NB4 (cell line): Measurements from ENCODE around the gene SCAF4.

ENCODE experiments used
- CTCF ChIP-seq: IDR thresholded peaks from one replicate; pipeline ENCODE4 v1.5.1; 2012; ENCODE audit warnings: low read depth, low read length
- MAX ChIP-seq: IDR thresholded peaks from 2 replicates; pipeline ENCODE4 v1.6.1; 2011; ENCODE audit warnings: low read depth, low read length
- MYC ChIP-seq: IDR thresholded peaks from 2 replicates; pipeline ENCODE4 v1.6.1; 2011; ENCODE audit warnings: low read depth, low read length

- TF ChIP-seq CTCF (no peak), MYC (no peak), MAX (no peak)
Measured at GRCh38 chr21:31671931-31672330, 60.0 kb downstream of the SCAF4 start.
